ENCODE results near the gene TNFRSF12A. TPM values are rescaled to one million over a fixed set of nuclear protein-coding genes. Genes with fewer than 3 reads are reported as not detected.
A peak's percentile ranks its signal among the peaks of the same experiment; 100 is the strongest.
"Not testable (repeated sequence)": the region's sequence is repeated elsewhere in the genome, so short reads cannot be mapped to it uniquely, and the experiment has no call there.

TNFRSF12A gene
- total and polyA plus RNA-seq, 3 donors from 2014 or later: 12.8 to 33.4 (median 16.8) TPM

DNA sequence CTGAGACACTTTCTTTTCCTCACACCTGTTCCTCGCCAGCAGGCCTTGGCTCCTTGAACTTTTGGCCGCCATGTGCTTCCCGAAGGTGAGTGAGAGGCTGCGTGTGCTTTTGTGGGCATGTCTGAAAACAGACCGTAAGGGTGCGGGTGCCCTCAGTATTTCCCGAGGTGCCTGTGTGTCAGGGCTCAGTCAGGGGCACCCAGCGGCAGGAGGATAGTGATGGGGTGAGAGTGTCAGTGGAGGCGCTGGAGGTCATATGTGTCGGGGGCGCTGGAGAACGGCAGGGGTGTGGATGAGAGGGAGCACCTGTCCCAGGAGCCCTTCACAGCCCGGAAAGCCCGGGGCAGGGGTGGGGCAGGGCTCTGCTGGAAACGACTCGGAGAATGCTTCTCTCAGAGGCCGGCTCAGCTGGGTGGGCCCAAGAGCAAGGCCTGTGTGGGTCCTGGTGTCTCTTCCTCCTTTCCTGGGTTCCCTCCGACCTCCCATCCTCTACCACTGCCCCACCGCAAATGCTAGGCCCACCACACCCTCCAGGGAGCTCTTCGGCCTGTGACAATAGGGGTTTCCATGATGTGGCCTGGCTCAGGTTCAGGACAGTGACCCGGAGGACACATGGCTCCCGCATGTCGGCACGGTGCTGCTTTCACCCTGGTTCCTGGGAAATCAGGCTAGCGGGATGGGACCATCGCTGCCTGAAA lies 45.7 kb downstream of the TNFRSF12A start:
- H3K4me1 ChIP-seq: peaks cover 13% of the 10 kb centered on the region
- H3K4me3 ChIP-seq: peak overlapping the region in 1 of 2 donors; percentile 26
- intact Hi-C loops (cut with DNase I; ENCODE audit: low total_unique reads): no loop called here
- H3K36me3 ChIP-seq (ENCODE audit: low read depth, missing control alignments): no peaks in the 10 kb centered on the region
- DNase-seq: no peak
- H3K27ac ChIP-seq: peak overlapping the region in 1 of 2 donors; percentile 66
- TF ChIP-seq, protein P1, sequence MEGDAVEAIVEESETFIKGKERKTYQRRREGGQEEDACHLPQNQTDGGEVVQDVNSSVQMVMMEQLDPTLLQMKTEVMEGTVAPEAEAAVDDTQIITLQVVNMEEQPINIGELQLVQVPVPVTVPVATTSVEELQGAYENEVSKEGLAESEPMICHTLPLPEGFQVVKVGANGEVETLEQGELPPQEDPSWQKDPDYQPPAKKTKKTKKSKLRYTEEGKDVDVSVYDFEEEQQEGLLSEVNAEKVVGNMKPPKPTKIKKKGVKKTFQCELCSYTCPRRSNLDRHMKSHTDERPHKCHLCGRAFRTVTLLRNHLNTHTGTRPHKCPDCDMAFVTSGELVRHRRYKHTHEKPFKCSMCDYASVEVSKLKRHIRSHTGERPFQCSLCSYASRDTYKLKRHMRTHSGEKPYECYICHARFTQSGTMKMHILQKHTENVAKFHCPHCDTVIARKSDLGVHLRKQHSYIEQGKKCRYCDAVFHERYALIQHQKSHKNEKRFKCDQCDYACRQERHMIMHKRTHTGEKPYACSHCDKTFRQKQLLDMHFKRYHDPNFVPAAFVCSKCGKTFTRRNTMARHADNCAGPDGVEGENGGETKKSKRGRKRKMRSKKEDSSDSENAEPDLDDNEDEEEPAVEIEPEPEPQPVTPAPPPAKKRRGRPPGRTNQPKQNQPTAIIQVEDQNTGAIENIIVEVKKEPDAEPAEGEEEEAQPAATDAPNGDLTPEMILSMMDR (IDR thresholded peaks at IDR 0.05): no peak
- TF ChIP-seq POLR2A (IDR thresholded peaks at IDR 0.05): no peak
- H3K9me3 ChIP-seq: no peaks in the 10 kb centered on the region
- H3K27me3 ChIP-seq: no peaks in the 10 kb centered on the region
- WGBS, 2 donors: 52 to 68% methylated on average over 16 to 26 of the region's 26 CpGs

- H3K4me1 ChIP-seq: peaks cover 13% of the 10 kb centered on the region
- intact Hi-C loops (cut with DNase I; ENCODE audit: low total_unique reads): no loop called here
- DNase-seq: no peak
- H3K27me3 ChIP-seq: no peaks in the 10 kb centered on the region
- TF ChIP-seq, protein P1 (IDR thresholded peaks at IDR 0.05): no peak
- TF ChIP-seq POLR2A (IDR thresholded peaks at IDR 0.05): no peak
- H3K27ac ChIP-seq: no peak overlapping the region
- H3K4me3 ChIP-seq: no peak overlapping the region
- no peaks in the 10 kb centered on the region for H3K36me3 ChIP-seq (ENCODE audit: low read depth, missing control alignments)
- H3K9me3 ChIP-seq: no peaks in the 10 kb centered on the region
- WGBS, 2 donors: 86 to 97% methylated on average over 5 to 7 of the region's 7 CpGs
These were observed 46.2 kb downstream of the TNFRSF12A start for GRCh38 chr16:3066440-3066748.

DNA sequence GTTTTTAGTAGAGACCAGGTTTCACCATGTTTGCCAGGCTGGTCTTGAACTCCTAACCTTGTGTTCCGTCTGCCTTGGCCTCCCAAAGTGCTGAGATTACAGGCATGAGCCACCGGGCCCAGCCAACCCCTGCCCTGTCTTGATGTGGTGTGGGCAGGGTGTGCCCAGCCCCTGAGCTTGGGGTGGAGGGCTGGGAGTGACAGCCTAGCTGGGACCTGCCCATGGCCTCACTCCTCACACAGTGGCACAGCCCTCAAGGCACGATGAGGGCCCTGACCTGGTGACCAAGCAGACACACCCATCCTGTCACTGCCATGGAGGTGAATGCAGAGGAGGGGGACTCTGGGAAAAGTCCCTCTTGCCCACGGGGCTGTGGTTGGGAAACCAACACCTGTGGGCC lies 48.3 kb downstream of the TNFRSF12A start:
- Histone ChIP-seq H3K36me3 (ENCODE audit: low read depth, missing control alignments) (no peaks in the 10 kb centered on the region), H3K4me3 (no peak overlapping the region), H3K9me3 (no peaks in the 10 kb centered on the region), H3K27me3 (no peaks in the 10 kb centered on the region), H3K4me1 (peaks cover 13% of the 10 kb centered on the region), H3K27ac (no peak overlapping the region)
- TF ChIP-seq, protein P1 (IDR thresholded peaks at IDR 0.05): no peak
- TF ChIP-seq POLR2A (IDR thresholded peaks at IDR 0.05): no peak
- 78 to 80% methylated on average over 1 to 4 of the region's 4 CpGs for WGBS, 2 donors
- intact Hi-C loops (cut with DNase I; ENCODE audit: low total_unique reads): no loop called here
- no peak for DNase-seq

- H3K9me3 ChIP-seq; H3K4me3 ChIP-seq; DNase-seq; intact Hi-C loops (cut with DNase I; ENCODE audit: low total_unique reads); H3K27ac ChIP-seq; H3K36me3 ChIP-seq (ENCODE audit: low read depth, missing control alignments); H3K27me3 ChIP-seq: not testable (repeated sequence)
- 92 to 93% methylated on average over 10 to 11 of the region's 11 CpGs for WGBS, 2 donors
- H3K4me1 ChIP-seq: peaks cover 13% of the 10 kb centered on the region
These were observed 49.0 kb downstream of the TNFRSF12A start for GRCh38 chr16:3069146-3069545.

DNA sequence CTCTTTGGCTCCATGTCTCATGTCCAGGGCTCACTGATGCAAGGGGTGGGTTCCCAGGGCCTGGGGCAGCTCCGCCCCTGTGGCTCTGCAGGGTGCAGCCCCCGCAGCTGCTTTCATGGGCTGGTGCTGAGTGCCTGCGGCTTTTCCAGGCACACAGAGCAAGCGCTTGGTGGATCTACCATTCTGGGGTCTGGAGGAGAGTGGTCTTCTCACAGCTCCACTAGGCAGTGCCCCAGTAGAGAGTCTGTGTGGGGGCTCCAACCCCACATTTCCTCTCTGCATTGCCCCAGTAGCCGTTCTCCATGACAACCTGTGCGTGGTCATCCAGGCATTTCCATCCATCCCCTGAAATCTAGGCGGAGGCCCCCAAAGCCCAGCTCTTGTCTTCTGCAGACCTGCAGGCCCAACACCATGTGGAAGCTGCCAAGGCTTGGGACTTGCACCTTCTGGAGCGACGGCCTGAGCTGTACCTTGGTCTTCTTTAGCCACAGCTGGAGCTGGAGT lies 50.5 kb downstream of the TNFRSF12A start:
- no peak for TF ChIP-seq POLR2A (IDR thresholded peaks at IDR 0.05)
- TF ChIP-seq, protein P1 (IDR thresholded peaks at IDR 0.05): no peak
- H3K27ac ChIP-seq: no peak overlapping the region
- H3K27me3 ChIP-seq: no peaks in the 10 kb centered on the region
- H3K9me3 ChIP-seq: no peaks in the 10 kb centered on the region
- 91 to 93% methylated on average over 9 of the region's 9 CpGs for WGBS, 2 donors
- DNase-seq: no peak
- H3K4me3 ChIP-seq: no peak overlapping the region
- no peaks in the 10 kb centered on the region for H3K36me3 ChIP-seq (ENCODE audit: low read depth, missing control alignments)
- H3K4me1 ChIP-seq: peaks cover 7% of the 10 kb centered on the region
- intact Hi-C loops (cut with DNase I; ENCODE audit: low total_unique reads): no loop called here
